ENCODE results near the gene TNIK.

TNIK gene

GRCh38 chr3:171416061-171416460 is 44.1 kb downstream of the TNIK start:
- no peak for DNase-seq

GRCh38 chr3:171415070-171415469 is 45.1 kb downstream of the TNIK start:
- no peak for DNase-seq

GRCh38 chr3:171412473-171412872 is 47.7 kb downstream of the TNIK start:
- DNase-seq, result no peak

- no peak for DNase-seq
These were observed 48.2 kb downstream of the TNIK start for GRCh38 chr3:171412054-171412453.

- no peak for DNase-seq
These were observed 50.0 kb downstream of the TNIK start for GRCh38 chr3:171410186-171410585.

GRCh38 chr3:171407759-171408158 is 52.4 kb downstream of the TNIK start:
- no peak for DNase-seq

GRCh38 chr3:171404376-171404967 is 55.7 kb downstream of the TNIK start:
- DNase-seq, result no peak

GRCh38 chr3:171402281-171402680 is 57.9 kb downstream of the TNIK start:
- DNase-seq, result no peak

GRCh38 chr3:171401432-171401831 is 58.8 kb downstream of the TNIK start:
- no peak for DNase-seq

GRCh38 chr3:171399842-171400241 is 60.4 kb downstream of the TNIK start:
- DNase-seq, result no peak

- DNase-seq, result no peak
These were observed 61.9 kb downstream of the TNIK start for GRCh38 chr3:171398343-171398742.

GRCh38 chr3:171397089-171397488 is 63.1 kb downstream of the TNIK start:
- DNase-seq, result no peak

GRCh38 chr3:171396048-171396447 is 64.2 kb downstream of the TNIK start:
- DNase-seq, result no peak

- no peak for DNase-seq
These were observed 67.0 kb downstream of the TNIK start for GRCh38 chr3:171393032-171393744.

- DNase-seq, result no peak
These were observed 68.8 kb downstream of the TNIK start for GRCh38 chr3:171391432-171391831.

GRCh38 chr3:171390051-171390941 is 69.9 kb downstream of the TNIK start:
- DNase-seq, result no peak

GRCh38 chr3:171389491-171389890 is 70.7 kb downstream of the TNIK start:
- no peak for DNase-seq

GRCh38 chr3:171388527-171388926 is 71.7 kb downstream of the TNIK start:
- DNase-seq, result no peak

- DNase-seq, result no peak
These were observed 73.1 kb downstream of the TNIK start for GRCh38 chr3:171387062-171387461.

GRCh38 chr3:171385086-171385485 is 75.1 kb downstream of the TNIK start:
- no peak for DNase-seq

- DNase-seq, result no peak
These were observed 75.9 kb downstream of the TNIK start for GRCh38 chr3:171384101-171384891.

GRCh38 chr3:171383206-171384018 is 76.8 kb downstream of the TNIK start:
- DNase-seq, result no peak

Data from NCI-H748 treated with DMSO at 0.1 percent for 48 hours (cell line).